Testis (tissue), 2 donors: Measurements from ENCODE around the gene PRR5L.

Source experiments
- POLR2A ChIP-seq: fragments of 450-650 bp; IDR thresholded peaks from one replicate; pipeline ENCODE4 v1.6.1; 2017; ENCODE audit warnings: antibody characterized with exemption, mild to moderate bottlenecking, moderate library complexity
- TF ChIP-seq, protein P1 (sequence below), 3 experiments: fragments of 450-650 bp in 2 of 3; fragments of 200-600 bp in 1 of 3; sonication (generic) in 1 of 3; IDR thresholded peaks; one replicate each; pipeline ENCODE4 v1.5.1; 2016 to 2019; ENCODE audit warnings: antibody characterized with exemption in 3 of 3, mild to moderate bottlenecking in 2 of 3, moderate library complexity in 1 of 3

DNA sequence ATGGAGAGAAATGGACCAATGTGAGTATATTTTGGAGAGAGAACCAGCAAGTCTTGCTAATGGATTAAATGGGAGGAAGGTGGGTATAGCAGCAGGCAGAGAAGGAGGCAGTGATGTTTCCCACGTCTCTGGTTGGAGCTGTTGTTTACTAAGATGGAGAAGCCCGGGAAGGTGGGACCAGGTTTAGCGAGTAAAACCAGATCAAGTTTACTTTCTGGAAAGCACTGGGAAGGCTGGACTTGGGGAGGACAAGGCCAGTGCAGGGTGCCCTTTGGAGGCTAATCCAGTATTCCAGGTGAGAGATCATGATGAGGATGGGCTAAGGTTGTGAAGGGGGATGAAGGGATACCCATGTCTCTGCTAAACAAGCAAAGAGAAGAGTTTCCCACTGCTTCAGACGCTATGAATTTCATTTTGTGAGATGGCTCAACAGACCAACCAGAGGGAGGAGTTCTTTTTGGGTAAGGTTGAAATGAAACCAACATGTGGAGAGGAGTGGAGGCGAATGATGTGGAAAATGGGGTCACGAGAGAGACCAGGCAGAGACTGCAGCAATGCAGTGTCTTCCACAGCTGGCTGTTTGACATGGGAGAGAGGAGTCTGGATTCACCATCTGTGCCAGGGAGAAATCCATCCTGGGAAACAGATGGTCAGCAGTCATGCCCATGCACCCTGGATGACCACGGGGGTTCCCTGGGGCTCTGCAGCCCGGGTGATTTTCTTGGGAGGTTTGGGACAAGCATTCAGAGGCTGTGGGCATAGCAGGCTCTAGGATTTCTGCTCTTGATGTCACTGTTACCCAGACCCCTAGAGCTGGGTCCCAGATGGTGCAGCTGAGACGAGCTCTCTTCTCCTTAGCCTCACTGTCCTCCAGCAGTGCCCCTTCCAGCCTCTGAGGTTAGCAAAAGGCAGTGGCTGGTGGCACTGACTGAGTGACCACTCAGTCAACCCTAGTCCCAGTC is 31.8 kb upstream of the PRR5L start:
- TF ChIP-seq POLR2A = no peak
- TF ChIP-seq, protein P1, sequence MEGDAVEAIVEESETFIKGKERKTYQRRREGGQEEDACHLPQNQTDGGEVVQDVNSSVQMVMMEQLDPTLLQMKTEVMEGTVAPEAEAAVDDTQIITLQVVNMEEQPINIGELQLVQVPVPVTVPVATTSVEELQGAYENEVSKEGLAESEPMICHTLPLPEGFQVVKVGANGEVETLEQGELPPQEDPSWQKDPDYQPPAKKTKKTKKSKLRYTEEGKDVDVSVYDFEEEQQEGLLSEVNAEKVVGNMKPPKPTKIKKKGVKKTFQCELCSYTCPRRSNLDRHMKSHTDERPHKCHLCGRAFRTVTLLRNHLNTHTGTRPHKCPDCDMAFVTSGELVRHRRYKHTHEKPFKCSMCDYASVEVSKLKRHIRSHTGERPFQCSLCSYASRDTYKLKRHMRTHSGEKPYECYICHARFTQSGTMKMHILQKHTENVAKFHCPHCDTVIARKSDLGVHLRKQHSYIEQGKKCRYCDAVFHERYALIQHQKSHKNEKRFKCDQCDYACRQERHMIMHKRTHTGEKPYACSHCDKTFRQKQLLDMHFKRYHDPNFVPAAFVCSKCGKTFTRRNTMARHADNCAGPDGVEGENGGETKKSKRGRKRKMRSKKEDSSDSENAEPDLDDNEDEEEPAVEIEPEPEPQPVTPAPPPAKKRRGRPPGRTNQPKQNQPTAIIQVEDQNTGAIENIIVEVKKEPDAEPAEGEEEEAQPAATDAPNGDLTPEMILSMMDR (IDR thresholded peaks at IDR 0.05) = no peak
